Measurements from ENCODE around the gene TFCP2. TPM values are rescaled to one million over a fixed set of nuclear protein-coding genes. Genes with fewer than 3 reads are reported as not detected.

Gene TFCP2
- total RNA-seq, 2 donors from 2014 or later = 8.6 to 9.6 TPM

- no peak overlapping the region for H3K4me3 ChIP-seq
- DNase-seq (ENCODE audit: low spot score) = no peak
- H3K4me1 ChIP-seq = no peaks in the 10 kb centered on the region
- TF ChIP-seq, protein P1, sequence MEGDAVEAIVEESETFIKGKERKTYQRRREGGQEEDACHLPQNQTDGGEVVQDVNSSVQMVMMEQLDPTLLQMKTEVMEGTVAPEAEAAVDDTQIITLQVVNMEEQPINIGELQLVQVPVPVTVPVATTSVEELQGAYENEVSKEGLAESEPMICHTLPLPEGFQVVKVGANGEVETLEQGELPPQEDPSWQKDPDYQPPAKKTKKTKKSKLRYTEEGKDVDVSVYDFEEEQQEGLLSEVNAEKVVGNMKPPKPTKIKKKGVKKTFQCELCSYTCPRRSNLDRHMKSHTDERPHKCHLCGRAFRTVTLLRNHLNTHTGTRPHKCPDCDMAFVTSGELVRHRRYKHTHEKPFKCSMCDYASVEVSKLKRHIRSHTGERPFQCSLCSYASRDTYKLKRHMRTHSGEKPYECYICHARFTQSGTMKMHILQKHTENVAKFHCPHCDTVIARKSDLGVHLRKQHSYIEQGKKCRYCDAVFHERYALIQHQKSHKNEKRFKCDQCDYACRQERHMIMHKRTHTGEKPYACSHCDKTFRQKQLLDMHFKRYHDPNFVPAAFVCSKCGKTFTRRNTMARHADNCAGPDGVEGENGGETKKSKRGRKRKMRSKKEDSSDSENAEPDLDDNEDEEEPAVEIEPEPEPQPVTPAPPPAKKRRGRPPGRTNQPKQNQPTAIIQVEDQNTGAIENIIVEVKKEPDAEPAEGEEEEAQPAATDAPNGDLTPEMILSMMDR (IDR thresholded peaks at IDR 0.05) = no peak
- no peaks in the 10 kb centered on the region for H3K9me3 ChIP-seq
- no peak overlapping the region for H3K27ac ChIP-seq
- no peaks in the 10 kb centered on the region for H3K36me3 ChIP-seq
- H3K27me3 ChIP-seq = no peaks in the 10 kb centered on the region
These were observed 50.1 kb downstream of the TFCP2 start for GRCh38 chr12:51122844-51123243.

GRCh38 chr12:51118706-51119105, 54.2 kb downstream of the TFCP2 start:
- Histone ChIP-seq H3K27ac (no peak overlapping the region), H3K4me3 (no peak overlapping the region), H3K27me3 (no peaks in the 10 kb centered on the region), H3K9me3 (no peaks in the 10 kb centered on the region), H3K36me3 (peaks cover 4% of the 10 kb centered on the region), H3K4me1 (no peaks in the 10 kb centered on the region)
- TF ChIP-seq, protein P1 (IDR thresholded peaks at IDR 0.05) = no peak
- DNase-seq (ENCODE audit: low spot score) = no peak

DNA sequence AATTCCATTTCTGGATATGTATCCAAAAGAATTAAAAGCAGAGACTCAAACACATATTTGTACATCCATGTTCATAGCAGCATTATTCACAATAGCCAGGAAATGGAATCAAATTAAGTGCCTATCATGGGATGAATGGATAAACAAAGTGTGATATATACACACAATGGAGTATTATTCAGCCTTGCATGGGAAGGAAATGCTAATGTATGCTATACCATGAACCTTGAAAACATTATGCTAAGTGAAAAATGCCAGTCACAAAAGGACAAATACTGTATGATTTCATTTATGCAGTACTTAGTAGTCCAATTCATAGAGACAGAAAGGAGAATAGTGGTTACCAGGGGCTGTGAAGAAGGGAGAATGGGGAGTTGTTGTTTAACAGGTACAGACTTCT, 57.4 kb downstream of the TFCP2 start:
- TF ChIP-seq, protein P1 (IDR thresholded peaks at IDR 0.05) = no peak
- no peak overlapping the region for H3K27ac ChIP-seq
- H3K36me3 ChIP-seq = peaks cover 11% of the 10 kb centered on the region
- no peak for DNase-seq (ENCODE audit: low spot score)
- H3K4me3 ChIP-seq = no peak overlapping the region
- H3K9me3 ChIP-seq = no peaks in the 10 kb centered on the region
- H3K4me1 ChIP-seq = no peaks in the 10 kb centered on the region
- H3K27me3 ChIP-seq = no peaks in the 10 kb centered on the region

GRCh38 chr12:51108136-51108535, 64.8 kb downstream of the TFCP2 start:
- no peaks in the 10 kb centered on the region for H3K9me3 ChIP-seq
- H3K27me3 ChIP-seq = no peaks in the 10 kb centered on the region
- TF ChIP-seq, protein P1 (IDR thresholded peaks at IDR 0.05) = no peak
- no peaks in the 10 kb centered on the region for H3K4me1 ChIP-seq
- DNase-seq (ENCODE audit: low spot score) = no peak
- H3K27ac ChIP-seq = no peak overlapping the region
- H3K4me3 ChIP-seq = no peak overlapping the region
- H3K36me3 ChIP-seq = peaks cover 59% of the 10 kb centered on the region

- no peak for DNase-seq (ENCODE audit: low spot score)
- Histone ChIP-seq H3K27ac (no peak overlapping the region), H3K36me3 (peaks cover 82% of the 10 kb centered on the region), H3K4me3 (no peak overlapping the region), H3K4me1 (no peaks in the 10 kb centered on the region), H3K27me3 (no peaks in the 10 kb centered on the region), H3K9me3 (no peaks in the 10 kb centered on the region)
- TF ChIP-seq, protein P1 (IDR thresholded peaks at IDR 0.05) = no peak
These were observed 69.0 kb downstream of the TFCP2 start for GRCh38 chr12:51103977-51104376.

DNA sequence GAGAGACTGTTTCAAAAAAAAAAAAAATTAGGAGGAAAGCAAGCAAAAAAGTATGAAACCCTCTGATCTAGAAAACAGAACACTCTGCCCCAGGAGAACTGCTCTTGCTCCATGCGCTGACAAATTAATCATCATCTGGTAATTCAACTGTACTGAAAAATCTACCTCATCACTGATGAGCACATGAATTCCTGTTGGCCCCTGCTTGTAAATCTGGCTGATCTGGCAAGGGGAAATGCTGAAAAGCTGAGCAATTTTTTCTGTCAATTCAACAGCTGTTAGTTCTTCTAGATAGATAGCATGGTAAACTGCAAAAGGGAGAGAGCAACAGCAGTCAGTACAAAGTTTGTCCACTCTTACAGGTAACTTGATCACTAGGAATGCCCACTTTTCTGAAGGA, 74.3 kb downstream of the TFCP2 start:
- peaks cover 89% of the 10 kb centered on the region for H3K36me3 ChIP-seq
- no peaks in the 10 kb centered on the region for H3K9me3 ChIP-seq
- no peaks in the 10 kb centered on the region for H3K27me3 ChIP-seq
- TF ChIP-seq, protein P1 (IDR thresholded peaks at IDR 0.05) = no peak
- no peak overlapping the region for H3K27ac ChIP-seq
- no peak overlapping the region for H3K4me3 ChIP-seq
- no peaks in the 10 kb centered on the region for H3K4me1 ChIP-seq
- DNase-seq (ENCODE audit: low spot score) = no peak
